NT2/D1 (cell line): ENCODE measurements around the gene ERC2.

Source experiments
- SUZ12 ChIP-seq: IDR thresholded peaks from 2 replicates; pipeline ENCODE4 v1.6.1; 2011; ENCODE audit not compliant: insufficient read length, insufficient read depth; ENCODE audit errors: extremely low read depth
- YY1 ChIP-seq: IDR thresholded peaks from 2 replicates; pipeline ENCODE4 v1.6.1; 2011; ENCODE audit not compliant: insufficient read length, insufficient read depth

DNA sequence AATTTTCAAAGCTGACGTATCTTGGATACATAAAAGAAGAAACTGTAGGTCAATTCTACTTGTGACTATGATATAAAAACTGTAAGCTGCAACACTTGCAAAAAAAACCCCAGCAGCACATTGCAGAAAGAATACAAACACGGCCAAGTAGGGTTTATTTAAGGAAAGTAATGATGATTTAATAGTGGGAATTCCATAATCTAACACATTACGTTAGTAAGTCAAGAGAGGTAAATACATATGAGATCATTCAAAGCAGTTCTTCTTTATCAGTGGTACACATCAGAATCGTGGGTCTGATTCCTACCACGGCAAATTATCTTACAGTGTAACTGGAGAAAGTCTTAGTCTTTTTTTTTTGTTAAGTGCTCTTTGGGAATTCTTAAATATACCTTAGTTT lies 688.7 kb downstream of the ERC2 start:
- TF ChIP-seq SUZ12 (no peak), YY1 (no peak)
